C4-2B (cell line): Measurements from ENCODE around the gene SBK2.

Source experiments
- H3K27ac ChIP-seq: fragments of 450-650 bp; 2 replicates; pipeline ENCODE4 v1.5.1; 2017
- CTCF ChIP-seq: fragments of 450-650 bp; conservative IDR thresholded peaks from 2 replicates; pipeline ENCODE4 v1.5.1; 2017; ENCODE audit warnings: mild to moderate bottlenecking
- ZFX ChIP-seq: fragments of 450-650 bp; IDR thresholded peaks from 2 replicates; pipeline ENCODE4 v1.6.1; 2017

The SBK2 gene

DNA sequence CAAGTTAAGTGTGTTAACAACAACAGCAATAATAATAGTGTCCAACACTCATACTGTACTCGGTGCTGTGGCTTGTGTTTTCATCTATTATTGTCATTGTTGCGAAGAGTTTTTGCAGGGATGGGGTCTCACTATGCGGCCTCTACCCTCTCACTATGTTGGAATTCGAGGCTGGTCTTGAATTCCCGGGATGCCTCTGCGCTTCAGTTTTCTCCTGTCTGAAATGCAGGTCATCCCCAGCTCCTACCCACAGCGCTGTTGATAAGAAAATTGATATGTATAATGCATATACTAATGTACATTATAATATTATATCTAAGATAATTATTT lies 13.4 kb upstream of the SBK2 start:
- TF ChIP-seq CTCF (no peak), ZFX (no peak)
- H3K27ac ChIP-seq = no peak overlapping the region

DNA sequence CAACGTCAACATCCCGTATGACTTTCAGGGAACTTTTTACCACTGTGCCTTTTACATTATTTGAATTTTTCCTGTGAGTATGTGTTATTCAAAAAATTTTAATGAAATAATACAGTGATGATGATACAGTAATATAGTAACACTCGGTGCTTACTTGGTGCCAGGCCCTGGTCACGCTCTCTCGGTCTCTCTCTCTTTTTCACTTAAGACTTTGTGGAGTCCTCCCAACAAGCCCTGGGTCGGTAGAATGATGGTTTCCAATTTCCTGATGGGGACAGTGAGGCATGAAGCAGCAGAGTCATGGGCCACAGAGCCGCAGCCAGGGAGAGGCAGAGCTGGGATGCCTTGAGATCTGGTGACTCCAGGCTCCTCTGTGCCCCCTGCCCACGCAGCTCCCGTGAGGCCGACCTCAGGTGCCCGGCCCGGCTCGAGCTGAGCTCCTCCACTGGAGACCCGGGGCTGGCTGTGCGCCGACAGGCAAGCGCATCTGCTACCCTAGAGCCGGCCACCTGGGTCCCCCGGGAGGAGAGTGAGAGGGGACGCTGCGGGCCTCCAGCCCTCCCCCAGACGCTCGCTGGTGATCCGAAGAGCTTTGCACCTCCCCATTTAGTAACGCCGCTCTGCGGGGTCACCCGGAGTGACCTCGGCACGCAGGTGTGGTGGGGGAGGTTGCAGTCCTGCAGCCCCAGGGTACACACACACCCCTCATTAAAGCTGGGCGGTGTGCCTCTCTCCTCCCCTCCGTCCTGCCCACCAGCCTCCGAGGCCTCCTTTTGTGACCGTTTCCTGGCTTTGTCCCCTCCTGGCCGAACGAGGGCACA lies 12.8 kb upstream of the SBK2 start:
- TF ChIP-seq ZFX (no peak), CTCF (no peak)
- no peak overlapping the region for H3K27ac ChIP-seq

GRCh38 chr19:55546822-55547614 lies 10.1 kb upstream of the SBK2 start:
- no peak overlapping the region for H3K27ac ChIP-seq
- TF ChIP-seq CTCF (no peak), ZFX (no peak)

DNA sequence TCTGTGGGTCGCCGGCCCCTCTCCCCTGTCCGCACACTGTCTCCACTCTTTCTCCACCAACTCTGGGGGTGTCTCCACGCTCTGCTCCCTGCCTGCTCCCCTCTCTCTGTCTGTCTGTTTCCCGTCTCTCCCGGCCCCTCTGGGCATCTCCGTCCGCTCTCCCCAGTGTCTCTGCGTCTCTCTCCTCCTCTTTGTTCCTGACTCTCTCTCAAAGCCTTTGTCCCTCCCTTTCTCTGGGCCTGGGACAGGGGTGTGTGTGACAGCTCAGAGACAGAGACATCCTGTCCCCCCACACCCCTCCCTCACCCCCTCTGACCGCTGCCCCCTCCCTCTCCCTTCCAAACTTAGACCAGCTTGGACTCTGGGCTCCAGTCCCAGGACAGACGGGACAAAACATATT lies 9.1 kb upstream of the SBK2 start:
- TF ChIP-seq ZFX (no peak), CTCF (no peak)
- H3K27ac ChIP-seq = no peak overlapping the region

DNA sequence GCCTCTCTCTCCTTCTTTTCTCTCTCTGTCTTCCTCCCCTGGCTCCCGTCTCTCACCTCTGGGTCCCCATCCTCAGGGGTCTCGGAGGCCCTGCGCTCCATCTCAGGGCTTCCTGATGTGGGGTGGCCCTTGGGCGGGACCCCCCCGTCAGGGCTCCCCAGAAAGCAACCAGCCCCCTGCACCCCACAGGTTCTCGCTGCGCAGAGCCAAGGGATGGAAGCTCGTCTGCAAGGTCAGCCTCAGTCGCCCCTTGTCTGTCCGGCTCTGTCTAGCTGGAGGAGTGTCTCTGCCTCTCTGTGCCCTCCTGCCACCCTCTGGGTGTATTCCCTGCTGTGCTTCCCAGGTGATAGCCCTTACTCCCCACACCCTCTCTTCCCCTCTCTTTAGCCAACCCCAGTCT lies 8.5 kb upstream of the SBK2 start, which contains the start of gene SBK3:
TSS of gene SBK3 (minus strand) at position 101 of the 400 bp plus-strand sequence. CDS start at position 101, 0 bp downstream.
- TF ChIP-seq ZFX (no peak), CTCF (no peak)
- H3K27ac ChIP-seq = no peak within 1 kb of the TSS

GRCh38 chr19:55544776-55545439 lies 8.0 kb upstream of the SBK2 start:
- no peak overlapping the region for H3K27ac ChIP-seq
- TF ChIP-seq CTCF (no peak), ZFX (no peak)

GRCh38 chr19:55544014-55544413 lies 7.1 kb upstream of the SBK2 start:
- no peak for TF ChIP-seq ZFX
- TF ChIP-seq CTCF = no peak
- H3K27ac ChIP-seq = no peak overlapping the region
